ENCODE data around the gene CAPNS2. TPM values are rescaled to one million over a fixed set of nuclear protein-coding genes. Genes with fewer than 3 reads are reported as not detected.

Gene CAPNS2
- total RNA-seq, 1 experiment from 2014 or later, result not detected

DNA sequence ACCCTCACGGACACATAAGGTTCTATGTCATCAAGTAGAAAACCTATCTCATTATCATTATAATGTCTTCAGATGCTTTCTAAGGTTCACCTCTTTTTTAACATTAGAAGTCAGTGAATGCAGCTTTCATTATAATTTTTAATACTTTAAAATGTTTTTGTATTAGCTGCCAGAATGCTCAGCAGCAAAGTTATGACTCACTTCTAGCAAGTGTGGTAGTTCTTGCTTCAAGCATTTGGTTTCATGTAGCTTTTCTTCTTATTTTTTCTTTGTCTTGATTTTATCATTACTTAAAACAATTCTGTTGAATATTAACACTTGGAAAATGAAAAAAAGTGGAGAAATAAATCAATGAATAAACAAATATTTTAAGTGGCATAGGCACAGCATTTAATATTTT is 34.3 kb upstream of the CAPNS2 start:
- POLR2A ChIA-PET, result no interaction called here
- H3K4me3 ChIP-seq (ENCODE audit: low read depth, low read length), result no peak overlapping the region
- no peaks in the 10 kb centered on the region for H3K9me3 ChIP-seq
- Mint-ChIP-seq H3K27ac (ENCODE audit: unreplicated experiment) (no peak overlapping the region), H3K9me3 (ENCODE audit: unreplicated experiment) (no peaks in the 10 kb centered on the region), H3K27me3 (ENCODE audit: insufficient read depth, unreplicated experiment) (no peaks in the 10 kb centered on the region), H3K36me3 (ENCODE audit: insufficient read depth, unreplicated experiment) (peaks cover 6% of the 10 kb centered on the region), H3K4me3 (ENCODE audit: unreplicated experiment) (no peak overlapping the region), H3K4me1 (ENCODE audit: low read depth, unreplicated experiment) (peaks cover 15% of the 10 kb centered on the region)
- no TSS peak for BruUV-seq (replicated peaks)
- H3K27me3 ChIP-seq (replicated peaks; ENCODE audit: control insufficient read depth, insufficient read depth, low read length), result no peaks in the 10 kb centered on the region
- DNase-seq, result no peak
- CTCF ChIA-PET, result interaction anchor here (1.0 kb wide), 1 partner anchor 37 kb away, joined by 4 read pairs; no protein-coding TSS in a partner anchor
- TF ChIP-seq, protein P1, sequence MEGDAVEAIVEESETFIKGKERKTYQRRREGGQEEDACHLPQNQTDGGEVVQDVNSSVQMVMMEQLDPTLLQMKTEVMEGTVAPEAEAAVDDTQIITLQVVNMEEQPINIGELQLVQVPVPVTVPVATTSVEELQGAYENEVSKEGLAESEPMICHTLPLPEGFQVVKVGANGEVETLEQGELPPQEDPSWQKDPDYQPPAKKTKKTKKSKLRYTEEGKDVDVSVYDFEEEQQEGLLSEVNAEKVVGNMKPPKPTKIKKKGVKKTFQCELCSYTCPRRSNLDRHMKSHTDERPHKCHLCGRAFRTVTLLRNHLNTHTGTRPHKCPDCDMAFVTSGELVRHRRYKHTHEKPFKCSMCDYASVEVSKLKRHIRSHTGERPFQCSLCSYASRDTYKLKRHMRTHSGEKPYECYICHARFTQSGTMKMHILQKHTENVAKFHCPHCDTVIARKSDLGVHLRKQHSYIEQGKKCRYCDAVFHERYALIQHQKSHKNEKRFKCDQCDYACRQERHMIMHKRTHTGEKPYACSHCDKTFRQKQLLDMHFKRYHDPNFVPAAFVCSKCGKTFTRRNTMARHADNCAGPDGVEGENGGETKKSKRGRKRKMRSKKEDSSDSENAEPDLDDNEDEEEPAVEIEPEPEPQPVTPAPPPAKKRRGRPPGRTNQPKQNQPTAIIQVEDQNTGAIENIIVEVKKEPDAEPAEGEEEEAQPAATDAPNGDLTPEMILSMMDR (IDR thresholded peaks at IDR 0.05; ENCODE audit: insufficient read depth in 1 of 2, low read depth in 1 of 2, low read length in 1 of 2, severe bottlenecking in 1 of 2, unreplicated experiment in 1 of 2), result no peak
- H3K4me1 ChIP-seq, result peaks cover 34% of the 10 kb centered on the region
- H3K36me3 ChIP-seq (ENCODE audit: control insufficient read depth, insufficient read depth, low read length), result no peaks in the 10 kb centered on the region; the same call in 1 of the 2 replicates
- intact Hi-C loops (cut with micrococcal nuclease; ENCODE audit: unreplicated experiment), result no loop called here

DNA sequence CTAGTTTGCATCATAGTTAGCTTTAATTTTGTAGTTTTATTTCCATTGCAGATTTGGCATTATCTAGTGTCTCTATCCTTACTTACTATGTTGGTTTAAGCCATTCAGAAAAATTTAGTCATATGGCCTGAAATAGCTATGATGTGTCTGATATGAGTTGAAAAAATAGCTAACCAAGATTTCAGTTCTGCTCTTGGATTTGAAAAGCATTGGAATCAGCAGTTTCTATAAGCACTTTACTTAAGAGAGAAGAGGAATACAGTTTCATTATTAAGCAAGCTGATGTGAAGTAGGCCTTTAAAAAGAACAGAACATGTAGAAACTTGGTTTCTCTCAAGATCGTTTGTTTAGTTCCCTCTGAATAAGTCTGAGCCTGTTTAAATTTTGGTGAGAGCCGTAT is 31.7 kb upstream of the CAPNS2 start:
- no peaks in the 10 kb centered on the region for H3K27me3 ChIP-seq (replicated peaks; ENCODE audit: control insufficient read depth, insufficient read depth, low read length)
- no peak overlapping the region for H3K4me3 ChIP-seq (ENCODE audit: low read depth, low read length)
- DNase-seq, result no peak
- TF ChIP-seq, protein P1 (IDR thresholded peaks at IDR 0.05; ENCODE audit: insufficient read depth in 1 of 2, low read depth in 1 of 2, low read length in 1 of 2, severe bottlenecking in 1 of 2, unreplicated experiment in 1 of 2), result no peak
- ChIA-PET POLR2A (no interaction called here), CTCF (no interaction called here)
- H3K4me1 ChIP-seq, result peaks cover 21% of the 10 kb centered on the region
- no peak overlapping the region for H3K4me3 Mint-ChIP-seq (ENCODE audit: unreplicated experiment)
- no peaks in the 10 kb centered on the region for H3K27me3 Mint-ChIP-seq (ENCODE audit: insufficient read depth, unreplicated experiment)
- peaks cover 12% of the 10 kb centered on the region for H3K36me3 Mint-ChIP-seq (ENCODE audit: insufficient read depth, unreplicated experiment)
- peaks cover 11% of the 10 kb centered on the region for H3K4me1 Mint-ChIP-seq (ENCODE audit: low read depth, unreplicated experiment)
- no peaks in the 10 kb centered on the region for H3K9me3 Mint-ChIP-seq (ENCODE audit: unreplicated experiment)
- BruUV-seq (replicated peaks), result no TSS peak
- H3K27ac Mint-ChIP-seq (ENCODE audit: unreplicated experiment), result no peak overlapping the region
- intact Hi-C loops (cut with micrococcal nuclease; ENCODE audit: unreplicated experiment), result no loop called here
- no peaks in the 10 kb centered on the region for H3K36me3 ChIP-seq (ENCODE audit: control insufficient read depth, insufficient read depth, low read length)
- H3K9me3 ChIP-seq, result no peaks in the 10 kb centered on the region

DNA sequence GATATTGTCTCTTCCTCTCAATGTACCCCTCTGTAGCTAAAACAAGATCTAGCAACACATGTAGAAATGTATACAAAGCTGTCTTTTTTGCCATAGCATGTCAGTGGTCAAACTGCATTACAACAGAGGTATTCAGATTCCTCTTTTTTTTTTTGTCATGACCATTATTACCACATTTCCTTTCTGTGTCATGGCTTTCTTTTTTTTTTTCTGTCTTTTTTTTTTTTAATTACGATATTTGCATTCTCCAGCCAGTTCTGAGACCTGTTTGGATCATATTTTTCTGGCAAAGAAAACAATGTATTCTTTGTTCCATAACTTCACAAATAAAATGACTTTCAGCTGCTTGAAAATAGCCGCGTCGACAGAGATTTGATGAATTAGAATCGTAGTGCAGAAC is 27.4 kb upstream of the CAPNS2 start:
- H3K4me3 ChIP-seq (ENCODE audit: low read depth, low read length), result no peak overlapping the region
- no peak for DNase-seq
- H3K4me3 Mint-ChIP-seq (ENCODE audit: unreplicated experiment), result no peak overlapping the region
- TF ChIP-seq, protein P1 (IDR thresholded peaks at IDR 0.05; ENCODE audit: insufficient read depth in 1 of 2, low read depth in 1 of 2, low read length in 1 of 2, severe bottlenecking in 1 of 2, unreplicated experiment in 1 of 2), result no peak
- ChIA-PET CTCF (interaction anchor here (2.2 kb wide), 1 partner anchor 74 kb away, joined by 7 read pairs; no protein-coding TSS in a partner anchor), POLR2A (no interaction called here)
- no peaks in the 10 kb centered on the region for H3K9me3 Mint-ChIP-seq (ENCODE audit: unreplicated experiment)
- no peaks in the 10 kb centered on the region; the same call in 1 of the 2 replicates for H3K36me3 ChIP-seq (ENCODE audit: control insufficient read depth, insufficient read depth, low read length)
- no peak overlapping the region for H3K27ac Mint-ChIP-seq (ENCODE audit: unreplicated experiment)
- no peaks in the 10 kb centered on the region for H3K27me3 Mint-ChIP-seq (ENCODE audit: insufficient read depth, unreplicated experiment)
- no peaks in the 10 kb centered on the region; the same call in 1 of the 2 replicates for H3K4me1 ChIP-seq
- H3K4me1 Mint-ChIP-seq (ENCODE audit: low read depth, unreplicated experiment), result no peaks in the 10 kb centered on the region
- no peaks in the 10 kb centered on the region for H3K9me3 ChIP-seq
- no TSS peak for BruUV-seq (replicated peaks)
- intact Hi-C loops (cut with micrococcal nuclease; ENCODE audit: unreplicated experiment), result no loop called here
- H3K36me3 Mint-ChIP-seq (ENCODE audit: insufficient read depth, unreplicated experiment), result peaks cover 11% of the 10 kb centered on the region
- no peaks in the 10 kb centered on the region for H3K27me3 ChIP-seq (replicated peaks; ENCODE audit: control insufficient read depth, insufficient read depth, low read length)

All from Caco-2 (cell line).